OCI-LY1 (cell line): ENCODE results near the gene HRAS.

Source experiments
- CTCF ChIP-seq: fragments of 200-600 bp; sonication (generic), shearing (Covaris generic); IDR thresholded peaks from 2 replicates; pipeline ENCODE4 v1.5.1; 2017; ENCODE audit warnings: mild to moderate bottlenecking, antibody characterized with exemption, low read length, moderate library complexity, mixed read lengths
- EZH2 ChIP-seq: fragments of 200-600 bp; sonication (generic), shearing (Covaris generic); IDR thresholded peaks from 2 replicates; pipeline ENCODE4 v1.8.0; 2017; ENCODE audit warnings: borderline replicate concordance, mixed run types, mild to moderate bottlenecking, antibody characterized with exemption, low read length, moderate library complexity, mixed read lengths

- TF ChIP-seq CTCF = no peak
- TF ChIP-seq EZH2 = no peak
These were observed 20.6 kb upstream of the HRAS start for GRCh38 chr11:555780-556661.
